Transverse colon (tissue), 4 donors: ENCODE measurements around the gene RNF187.

Experiments
- EP300 ChIP-seq: sonication (generic); formaldehyde crosslinking; IDR thresholded peaks from one replicate; pipeline ENCODE4 v1.6.1; 2017; ENCODE audit warnings: antibody characterized with exemption, low read depth
- POLR2A ChIP-seq: fragments of 450-650 bp; IDR thresholded peaks from one replicate; pipeline ENCODE4 v1.6.1; 2016; ENCODE audit warnings: antibody characterized with exemption, mild to moderate bottlenecking, moderate library complexity
- POLR2AphosphoS5 ChIP-seq, 3 donors: sonication (generic); formaldehyde crosslinking; IDR thresholded peaks; one replicate each; pipeline ENCODE4 v1.6.1; 2016; ENCODE audit warnings: antibody characterized with exemption in 3 of 3
- TF ChIP-seq, protein P1 (sequence below), 5 experiments: fragments of 200-600 bp in 3 of 5; fragments of 450-650 bp in 2 of 5; sonication (generic) in 3 of 5; IDR thresholded peaks; 1 replicate in 2 of 5; 2 replicates in 3 of 5; pipeline ENCODE4 v1.5.1; 2016 to 2017; ENCODE audit warnings: antibody characterized with exemption in 5 of 5, inconsistent platforms in 3 of 5, mild to moderate bottlenecking in 2 of 5, moderate library complexity in 1 of 5

- TF ChIP-seq, protein P1, sequence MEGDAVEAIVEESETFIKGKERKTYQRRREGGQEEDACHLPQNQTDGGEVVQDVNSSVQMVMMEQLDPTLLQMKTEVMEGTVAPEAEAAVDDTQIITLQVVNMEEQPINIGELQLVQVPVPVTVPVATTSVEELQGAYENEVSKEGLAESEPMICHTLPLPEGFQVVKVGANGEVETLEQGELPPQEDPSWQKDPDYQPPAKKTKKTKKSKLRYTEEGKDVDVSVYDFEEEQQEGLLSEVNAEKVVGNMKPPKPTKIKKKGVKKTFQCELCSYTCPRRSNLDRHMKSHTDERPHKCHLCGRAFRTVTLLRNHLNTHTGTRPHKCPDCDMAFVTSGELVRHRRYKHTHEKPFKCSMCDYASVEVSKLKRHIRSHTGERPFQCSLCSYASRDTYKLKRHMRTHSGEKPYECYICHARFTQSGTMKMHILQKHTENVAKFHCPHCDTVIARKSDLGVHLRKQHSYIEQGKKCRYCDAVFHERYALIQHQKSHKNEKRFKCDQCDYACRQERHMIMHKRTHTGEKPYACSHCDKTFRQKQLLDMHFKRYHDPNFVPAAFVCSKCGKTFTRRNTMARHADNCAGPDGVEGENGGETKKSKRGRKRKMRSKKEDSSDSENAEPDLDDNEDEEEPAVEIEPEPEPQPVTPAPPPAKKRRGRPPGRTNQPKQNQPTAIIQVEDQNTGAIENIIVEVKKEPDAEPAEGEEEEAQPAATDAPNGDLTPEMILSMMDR (IDR thresholded peaks at IDR 0.05): no peak
- TF ChIP-seq POLR2A (no peak), POLR2AphosphoS5 (IDR thresholded peaks at IDR 0.05) (no peak), EP300 (no peak)
Measured at GRCh38 chr1:228438266-228438665, 48.9 kb upstream of the RNF187 start.
